Gastrocnemius medialis (tissue), 4 donors: ENCODE measurements around the gene C19orf12.

Experiments used
- CTCF ChIP-seq, 5 experiments: fragments of 450-650 bp in 3 of 5; fragments of 200-600 bp in 2 of 5; sonication (generic) in 2 of 5; IDR thresholded peaks in 4 of 5; conservative IDR thresholded peaks in 1 of 5; 1 replicate in 4 of 5; 2 replicates in 1 of 5; pipeline ENCODE4 v1.5.1; 2016 to 2019; ENCODE audit warnings: antibody characterized with exemption in 5 of 5, mild to moderate bottlenecking in 3 of 5, moderate library complexity in 3 of 5
- POLR2A ChIP-seq, 2 donors: fragments of 450-650 bp; IDR thresholded peaks; one replicate each; pipeline ENCODE4 v1.6.1; 2017; ENCODE audit warnings: antibody characterized with exemption in 2 of 2, mild to moderate bottlenecking in 2 of 2, moderate library complexity in 2 of 2

- no peak for TF ChIP-seq CTCF (IDR thresholded peaks at IDR 0.05 in 4 of 5, conservative IDR thresholded peaks at IDR 0.05 in 1 of 5)
- peak; percentile 77 to 89 for TF ChIP-seq POLR2A (IDR thresholded peaks at IDR 0.05)
These were observed 49.1 kb downstream of the C19orf12 start for GRCh38 chr19:29665826-29666577.
